22Rv1 (cell line): ENCODE data around the gene SNAP25.
A peak's percentile ranks its signal among the peaks of the same experiment; 100 is the strongest.

ENCODE experiments used
- H3K27ac ChIP-seq: fragments of 450-650 bp; 2 replicates; pipeline ENCODE4 v1.5.1; 2017
- ZFX ChIP-seq: fragments of 450-650 bp; IDR thresholded peaks from 2 replicates; pipeline ENCODE4 v1.6.1; 2017; ENCODE audit warnings: antibody characterized with exemption, borderline replicate concordance
- TF ChIP-seq, protein P1 (sequence below): fragments of 450-650 bp; IDR thresholded peaks from 2 replicates; pipeline ENCODE4 v1.5.1; 2017; ENCODE audit warnings: mild to moderate bottlenecking

Gene SNAP25

DNA sequence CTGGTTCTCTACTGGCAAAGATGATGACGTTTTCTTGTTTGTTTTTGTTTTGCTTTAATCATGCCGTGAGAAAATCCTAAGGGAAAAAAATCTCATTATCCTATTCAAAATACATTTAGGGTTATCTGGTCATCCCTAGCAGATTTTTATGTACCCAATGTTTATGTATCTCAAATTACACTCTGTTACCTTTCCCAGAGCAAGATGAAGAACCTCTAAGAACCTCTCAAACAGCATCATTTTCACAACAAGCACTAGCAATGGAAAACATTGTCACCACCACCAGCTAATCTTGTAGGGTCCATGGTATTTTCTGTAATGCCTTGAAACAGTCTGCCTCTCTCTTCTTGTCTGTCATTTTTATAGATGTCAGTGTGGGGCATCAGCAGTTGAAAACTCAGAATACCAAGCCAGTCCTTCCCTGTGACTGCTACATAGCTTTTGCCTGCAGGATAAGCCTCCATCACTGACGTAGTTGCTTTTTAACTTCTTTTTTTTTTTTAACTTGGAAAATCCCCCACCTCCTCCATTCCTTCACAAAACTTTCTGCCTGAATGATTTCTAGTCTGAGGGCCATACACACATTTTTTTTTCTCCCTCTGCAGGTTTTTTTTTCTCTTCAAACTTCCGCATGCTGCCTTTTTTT, 2.4 kb upstream of the SNAP25 start:
- no peak overlapping the region for H3K27ac ChIP-seq
- TF ChIP-seq, protein P1, sequence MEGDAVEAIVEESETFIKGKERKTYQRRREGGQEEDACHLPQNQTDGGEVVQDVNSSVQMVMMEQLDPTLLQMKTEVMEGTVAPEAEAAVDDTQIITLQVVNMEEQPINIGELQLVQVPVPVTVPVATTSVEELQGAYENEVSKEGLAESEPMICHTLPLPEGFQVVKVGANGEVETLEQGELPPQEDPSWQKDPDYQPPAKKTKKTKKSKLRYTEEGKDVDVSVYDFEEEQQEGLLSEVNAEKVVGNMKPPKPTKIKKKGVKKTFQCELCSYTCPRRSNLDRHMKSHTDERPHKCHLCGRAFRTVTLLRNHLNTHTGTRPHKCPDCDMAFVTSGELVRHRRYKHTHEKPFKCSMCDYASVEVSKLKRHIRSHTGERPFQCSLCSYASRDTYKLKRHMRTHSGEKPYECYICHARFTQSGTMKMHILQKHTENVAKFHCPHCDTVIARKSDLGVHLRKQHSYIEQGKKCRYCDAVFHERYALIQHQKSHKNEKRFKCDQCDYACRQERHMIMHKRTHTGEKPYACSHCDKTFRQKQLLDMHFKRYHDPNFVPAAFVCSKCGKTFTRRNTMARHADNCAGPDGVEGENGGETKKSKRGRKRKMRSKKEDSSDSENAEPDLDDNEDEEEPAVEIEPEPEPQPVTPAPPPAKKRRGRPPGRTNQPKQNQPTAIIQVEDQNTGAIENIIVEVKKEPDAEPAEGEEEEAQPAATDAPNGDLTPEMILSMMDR, result no peak
- TF ChIP-seq ZFX, result no peak

DNA sequence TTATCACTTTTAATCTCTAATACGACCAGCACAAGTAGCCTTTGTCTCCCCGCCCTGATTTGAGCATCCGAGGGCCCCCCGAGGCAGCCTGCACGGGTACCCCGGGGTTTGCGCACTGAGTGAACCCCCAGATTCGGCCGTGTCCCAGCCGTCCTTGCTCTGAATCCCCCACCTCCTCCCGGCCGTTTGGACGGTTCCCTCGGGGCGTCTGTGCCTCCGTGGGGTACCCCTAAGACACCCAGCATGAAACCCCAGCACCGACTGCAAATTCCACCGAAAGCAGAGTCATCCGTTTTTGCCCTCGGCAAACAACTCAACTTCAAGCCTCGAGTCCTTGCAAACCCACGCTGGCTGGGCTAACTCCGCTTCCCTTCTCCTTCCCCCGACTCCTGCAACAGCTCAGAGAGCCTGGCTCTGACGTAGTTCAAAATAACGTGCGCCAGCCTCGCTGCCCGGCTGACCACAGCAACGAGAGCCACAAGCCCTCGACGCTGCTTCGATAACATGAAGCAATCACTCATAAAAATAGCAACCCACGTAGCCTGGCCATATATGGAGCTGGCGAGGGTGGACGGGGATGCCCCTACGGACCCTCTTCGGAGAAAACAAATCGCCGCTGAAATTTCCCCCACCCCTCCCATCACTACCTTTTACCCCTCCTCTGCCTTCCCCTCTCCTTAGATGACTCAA, 764 bp upstream of the SNAP25 start:
- H3K27ac ChIP-seq, result no peak overlapping the region
- TF ChIP-seq ZFX, result no peak
- TF ChIP-seq, protein P1, result no peak

DNA sequence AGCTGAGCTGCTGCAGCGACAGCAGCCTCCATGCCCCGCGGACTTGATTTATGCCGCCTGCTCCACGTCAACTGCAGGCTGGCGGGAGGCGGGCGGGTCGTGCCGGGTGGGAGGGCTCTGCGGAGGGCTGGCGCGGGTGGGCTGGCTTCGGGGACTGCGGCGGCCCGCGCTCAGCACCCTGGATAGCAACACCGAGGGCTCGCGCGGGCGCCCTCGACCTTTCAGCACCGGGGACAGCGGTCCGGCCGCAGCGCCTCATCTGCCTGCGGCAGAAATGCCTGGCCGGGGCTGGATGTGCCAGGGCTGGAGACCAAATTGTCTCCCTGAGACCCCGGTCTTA, 792 bp downstream of the SNAP25 start:
- H3K27ac ChIP-seq, result no peak overlapping the region
- TF ChIP-seq, protein P1, result no peak
- TF ChIP-seq ZFX, result no peak

DNA sequence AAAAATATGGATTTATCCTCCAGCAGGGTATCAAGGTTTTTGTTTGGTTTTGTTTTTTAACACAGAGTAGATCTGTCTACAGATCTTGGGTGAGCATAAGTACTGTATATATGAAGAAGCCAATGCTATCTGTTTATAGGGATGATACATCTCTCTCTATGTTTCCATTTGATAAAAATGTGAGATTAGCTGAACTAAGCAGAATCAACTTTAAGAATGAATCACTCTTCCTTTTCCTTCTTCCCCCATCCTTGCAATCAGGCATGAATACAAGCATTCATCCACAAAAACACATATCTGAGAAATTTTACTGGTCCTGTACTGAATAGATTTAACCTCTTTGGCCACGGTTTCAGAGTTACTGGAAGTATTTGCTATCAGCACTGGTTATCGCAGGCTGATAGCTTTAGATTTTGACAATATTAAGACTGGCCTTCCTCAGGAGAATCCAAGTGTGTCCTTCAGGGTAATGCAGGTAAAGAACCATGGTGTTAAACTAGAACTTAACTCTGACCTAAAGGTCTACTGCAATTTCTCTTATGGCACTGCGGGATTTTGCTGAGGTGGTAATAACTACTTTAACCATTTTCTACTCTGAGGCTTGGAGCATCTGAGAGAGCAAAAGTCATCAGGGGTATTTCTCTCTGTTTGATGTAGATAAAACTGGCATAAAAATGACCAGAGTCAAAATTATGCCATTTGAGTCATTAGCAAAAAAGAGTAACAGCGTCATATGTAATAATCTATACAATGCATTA, 1.5 kb downstream of the SNAP25 start:
- TF ChIP-seq, protein P1, result no peak
- TF ChIP-seq ZFX, result no peak
- H3K27ac ChIP-seq, result no peak overlapping the region

DNA sequence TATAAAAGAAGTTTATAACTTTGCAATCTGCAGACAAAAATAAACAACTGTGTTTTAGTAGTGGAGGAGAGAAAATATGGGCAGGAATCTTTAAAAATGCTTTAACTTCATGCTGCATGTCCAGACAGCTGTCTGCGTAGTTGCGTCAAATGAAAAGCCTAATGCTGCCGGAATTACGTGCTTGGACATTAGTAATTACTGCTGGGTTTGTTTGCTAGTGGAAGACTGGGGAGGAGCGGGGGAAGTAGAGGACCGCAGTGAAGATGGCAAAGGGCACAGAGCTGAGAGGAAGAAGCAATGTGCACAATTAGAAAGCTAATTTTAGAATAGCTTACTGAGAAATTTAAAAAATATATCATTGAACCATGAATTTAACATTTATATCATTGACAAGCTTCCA, 2.4 kb downstream of the SNAP25 start:
- no peak overlapping the region for H3K27ac ChIP-seq
- no peak for TF ChIP-seq ZFX
- TF ChIP-seq, protein P1, result no peak

DNA sequence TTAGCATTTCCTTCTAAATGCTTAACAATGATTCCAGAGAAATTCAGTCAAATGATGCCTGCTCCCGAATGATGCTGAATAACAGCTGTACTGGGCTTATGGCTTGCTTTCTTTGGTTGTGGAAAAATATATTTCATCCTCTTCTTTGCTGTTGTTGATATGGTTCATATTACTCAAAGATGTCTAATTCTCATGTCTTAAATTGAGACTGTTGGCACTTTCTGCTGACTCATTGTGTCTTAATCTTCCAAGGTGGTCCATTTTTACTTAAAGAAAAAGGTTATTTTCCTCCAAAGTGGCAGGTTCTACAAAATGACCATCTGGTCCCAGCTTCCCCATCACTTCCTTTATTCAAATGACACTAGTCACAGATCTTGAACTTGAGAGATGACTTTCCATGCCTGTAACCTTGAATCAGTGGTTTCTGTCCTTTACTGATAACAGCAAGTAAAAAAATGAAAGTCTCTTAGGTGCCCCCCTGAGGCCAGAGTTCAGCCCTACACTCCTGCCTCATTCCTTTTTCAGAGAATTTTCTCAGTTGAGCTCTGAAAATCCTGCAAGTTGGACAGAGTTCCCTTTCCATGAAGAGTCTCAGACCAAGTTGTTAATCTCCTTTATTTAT, 6.9 kb downstream of the SNAP25 start:
- no peak for TF ChIP-seq ZFX
- TF ChIP-seq, protein P1, result peak; percentile 21; the same call in 1 of the 2 replicates
- H3K27ac ChIP-seq, result no peak overlapping the region
